Activated effector memory CD4-positive, alpha-beta T cell treated with anti-CD3 and anti-CD28 coated beads, Interleukin-2, amount 50 U/mL, for 16 hours (primary cell): ENCODE data around the gene AADACL4.

ENCODE experiments used
- DNase-seq: peaks from one replicate; pipeline ENCODE4 v3.0.0-alpha.2; 2020

AADACL4 gene

GRCh38 chr1:12714710-12715475 is 71.0 kb downstream of the AADACL4 start:
- DNase-seq: no peak

GRCh38 chr1:12715896-12716437 is 72.1 kb downstream of the AADACL4 start, which contains the start of gene AADACL3:
Gene AADACL3 (plus strand): TSS chr1:12716110. CDS start chr1:12716177, 67 bp downstream.
- DNase-seq: no peak
